Heart left ventricle (tissue), 13 donors: ENCODE results near the gene PLA2R1.

ENCODE experiments used
- CTCF ChIP-seq, 12 donors: fragments of 200-600 bp; sonication (generic) in 4 of 12; IDR thresholded peaks; one replicate each; pipeline versions ENCODE4 v1.5.0 to v1.8.0; 2018 to 2022; ENCODE audit warnings: antibody characterized with exemption in 12 of 12, mild to moderate bottlenecking in 5 of 12
- POLR2A ChIP-seq, 2 donors: fragments of 450-650 bp; IDR thresholded peaks; one replicate each; pipeline ENCODE4 v1.6.1; 2017; ENCODE audit warnings: antibody characterized with exemption in 2 of 2, mild to moderate bottlenecking in 2 of 2, moderate library complexity in 2 of 2
- donor health status: ischemic (EF 13 %, LVEDD 7.1; RV severe dilation, severe dysfunction).
- donor health status: DM: no; HTN: yes; CAD: no.
- donor health status: DM: no; HTN: no; CAD: no.
- donor health status: ischemic (EF 25% LVEDD 6.9; RV normal size, moderate dysfunction).
- donor health status: ischemic (EF 25% LVEDD 5.7; RV mildly dilated, moderate dysfunction).
- donor health status: ischemic (EF 35%, LVEDD 5.7; RV mildly dilated, moderate dysfunction).
- donor health status: nonischemic (EF 11% LVEDD 7.7; RV severe dilation, severe dysfunction).
- donor health status: DM: yes; HTN: yes; CAD: no.
- donor health status: PGD.
- donor health status: ischemic (EF 29% LVEDD 5.4; RV normal size, mild dysfunction).
- donor health status: nonischemic (EF 23%, LVEDD 6.1; RV moderate dilation, normal function).

- TF ChIP-seq CTCF (IDR thresholded peaks at IDR 0.05) (no peak), POLR2A (IDR thresholded peaks at IDR 0.05) (no peak)
Measured at GRCh38 chr2:159904127-159904958, 158.1 kb downstream of the PLA2R1 start, which contains the start of gene LY75.
